ENCODE data around the gene KLHL11. TPM values are rescaled to one million over a fixed set of nuclear protein-coding genes. Genes with fewer than 3 reads are reported as not detected.

KLHL11 gene
- total and polyA plus RNA-seq, 8 donors = 8.7 to 13.3 (median 9.9) TPM

GRCh38 chr17:41912925-41913324 is 47.7 kb upstream of the KLHL11 start:
- ATAC-seq (no peak), DNase-seq (no peak)
- Histone ChIP-seq H3K4me3 (no peak overlapping the region), H3K36me3 (peaks cover 0 to 68% of the 10 kb centered on the region in 2 donors), H3K27ac (no peak overlapping the region), H3K4me1 (peaks cover 17 to 43% of the 10 kb centered on the region in 2 donors), H3K9me3 (no peaks in the 10 kb centered on the region), H3K27me3 (no peaks in the 10 kb centered on the region)
- no peak for TF ChIP-seq CTCF (IDR thresholded peaks at IDR 0.05)
- intact Hi-C loops (cut with DNase I) = no loop called here

- H3K9me3 ChIP-seq = no peaks in the 10 kb centered on the region
- ATAC-seq = no peak
- DNase-seq = no peak
- peaks cover 10 to 25% of the 10 kb centered on the region in 2 donors for H3K4me1 ChIP-seq
- H3K4me3 ChIP-seq = no peak overlapping the region
- no peak overlapping the region for H3K27ac ChIP-seq
- no peaks in the 10 kb centered on the region for H3K27me3 ChIP-seq
- intact Hi-C loops (cut with DNase I) = no loop called here
- no peak for TF ChIP-seq CTCF (IDR thresholded peaks at IDR 0.05)
- H3K36me3 ChIP-seq = peaks cover 0 to 84% of the 10 kb centered on the region in 2 donors
Measured at GRCh38 chr17:41910701-41911391, 45.6 kb upstream of the KLHL11 start.

GRCh38 chr17:41909088-41909487 is 43.9 kb upstream of the KLHL11 start:
- intact Hi-C loops (cut with DNase I) = no loop called here
- H3K27me3 ChIP-seq = no peaks in the 10 kb centered on the region
- TF ChIP-seq CTCF (IDR thresholded peaks at IDR 0.05) = no peak
- H3K4me1 ChIP-seq = peaks cover 2 to 8% of the 10 kb centered on the region in 2 donors
- H3K9me3 ChIP-seq = no peaks in the 10 kb centered on the region
- no peak for DNase-seq
- no peak for ATAC-seq
- peaks cover 5 to 100% of the 10 kb centered on the region in 2 donors for H3K36me3 ChIP-seq
- no peak overlapping the region for H3K4me3 ChIP-seq
- no peak overlapping the region for H3K27ac ChIP-seq

- no peak for DNase-seq
- intact Hi-C loops (cut with DNase I) = no loop called here
- Histone ChIP-seq H3K36me3 (peaks cover 5 to 100% of the 10 kb centered on the region in 2 donors), H3K9me3 (no peaks in the 10 kb centered on the region), H3K4me3 (no peak overlapping the region), H3K27ac (no peak overlapping the region), H3K4me1 (no peaks in the 10 kb centered on the region), H3K27me3 (no peaks in the 10 kb centered on the region)
- ATAC-seq = no peak
- no peak for TF ChIP-seq CTCF (IDR thresholded peaks at IDR 0.05)
Measured at GRCh38 chr17:41907633-41908539, 42.7 kb upstream of the KLHL11 start.

- Histone ChIP-seq H3K4me1 (no peaks in the 10 kb centered on the region), H3K27ac (no peak overlapping the region), H3K36me3 (peaks cover 5 to 100% of the 10 kb centered on the region in 2 donors), H3K9me3 (no peaks in the 10 kb centered on the region), H3K27me3 (no peaks in the 10 kb centered on the region), H3K4me3 (no peak overlapping the region)
- no peak for DNase-seq
- intact Hi-C loops (cut with DNase I) = no loop called here
- no peak for TF ChIP-seq CTCF (IDR thresholded peaks at IDR 0.05)
- ATAC-seq = peak; percentile 34
Measured at GRCh38 chr17:41907185-41907556, 41.9 kb upstream of the KLHL11 start.
